ENCODE data around the gene FA2H.
"Not testable (repeated sequence)": the region's sequence is repeated elsewhere in the genome, so short reads cannot be mapped to it uniquely, and the experiment has no call there.

FA2H gene

GRCh38 chr16:74725651-74726455 is 48.8 kb downstream of the FA2H start:
- no peak for TF ChIP-seq CTCF (IDR thresholded peaks at IDR 0.05; ENCODE audit: insufficient read depth, low read depth, low read length, missing control alignments)
- no peak for DNase-seq (ENCODE audit: low read depth)
- H3K4me3 ChIP-seq (ENCODE audit: low read depth, low read length) = no peak overlapping the region

- H3K4me3 ChIP-seq (ENCODE audit: low read depth, low read length) = no peak overlapping the region
- TF ChIP-seq CTCF (IDR thresholded peaks at IDR 0.05; ENCODE audit: insufficient read depth, low read depth, low read length, missing control alignments) = no peak
- DNase-seq (ENCODE audit: low read depth) = no peak
Observed at GRCh38 chr16:74724820-74725549, 49.6 kb downstream of the FA2H start.

- no peak overlapping the region for H3K4me3 ChIP-seq (ENCODE audit: low read depth, low read length)
- DNase-seq (ENCODE audit: low read depth) = no peak
- no peak for TF ChIP-seq CTCF (IDR thresholded peaks at IDR 0.05; ENCODE audit: insufficient read depth, low read depth, low read length, missing control alignments)
Observed at GRCh38 chr16:74723256-74723655, 51.4 kb downstream of the FA2H start.

GRCh38 chr16:74722156-74722555 is 52.5 kb downstream of the FA2H start:
- DNase-seq (ENCODE audit: low read depth); H3K4me3 ChIP-seq (ENCODE audit: low read depth, low read length): not testable (repeated sequence)

GRCh38 chr16:74721716-74722115 is 52.9 kb downstream of the FA2H start:
- DNase-seq (ENCODE audit: low read depth) = no peak
- H3K4me3 ChIP-seq (ENCODE audit: low read depth, low read length) = no peak overlapping the region
- no peak for TF ChIP-seq CTCF (IDR thresholded peaks at IDR 0.05; ENCODE audit: insufficient read depth, low read depth, low read length, missing control alignments)

- TF ChIP-seq CTCF (IDR thresholded peaks at IDR 0.05; ENCODE audit: insufficient read depth, low read depth, low read length, missing control alignments) = no peak
- no peak overlapping the region for H3K4me3 ChIP-seq (ENCODE audit: low read depth, low read length)
- no peak for DNase-seq (ENCODE audit: low read depth)
Observed at GRCh38 chr16:74720579-74720978, 54.0 kb downstream of the FA2H start.

- no peak overlapping the region for H3K4me3 ChIP-seq (ENCODE audit: low read depth, low read length)
- TF ChIP-seq CTCF (IDR thresholded peaks at IDR 0.05; ENCODE audit: insufficient read depth, low read depth, low read length, missing control alignments) = no peak
- DNase-seq (ENCODE audit: low read depth) = no peak
Observed at GRCh38 chr16:74718741-74719610, 55.6 kb downstream of the FA2H start.
